Parietal lobe (tissue), 2 donors: Measurements from ENCODE around the gene CALN1. TPM values are rescaled to one million over a fixed set of nuclear protein-coding genes. Genes with fewer than 3 reads are reported as not detected.

Source experiments
- small RNA-seq: library from RNA; depleted of rRNA; stranded (forward); fragments of <200 nt; gene quantifications from one replicate; pipeline ENCODE3, GENCODE V24; 2014; ENCODE audit warnings: low replicate concordance
- total RNA-seq: library from RNA; depleted of rRNA; stranded (reverse); fragments of >200 nt; gene quantifications from one replicate; pipeline ENCODE4 v1.2.3, GENCODE V29; 2014

Gene CALN1
- 54.8 TPM for total RNA-seq

DNA sequence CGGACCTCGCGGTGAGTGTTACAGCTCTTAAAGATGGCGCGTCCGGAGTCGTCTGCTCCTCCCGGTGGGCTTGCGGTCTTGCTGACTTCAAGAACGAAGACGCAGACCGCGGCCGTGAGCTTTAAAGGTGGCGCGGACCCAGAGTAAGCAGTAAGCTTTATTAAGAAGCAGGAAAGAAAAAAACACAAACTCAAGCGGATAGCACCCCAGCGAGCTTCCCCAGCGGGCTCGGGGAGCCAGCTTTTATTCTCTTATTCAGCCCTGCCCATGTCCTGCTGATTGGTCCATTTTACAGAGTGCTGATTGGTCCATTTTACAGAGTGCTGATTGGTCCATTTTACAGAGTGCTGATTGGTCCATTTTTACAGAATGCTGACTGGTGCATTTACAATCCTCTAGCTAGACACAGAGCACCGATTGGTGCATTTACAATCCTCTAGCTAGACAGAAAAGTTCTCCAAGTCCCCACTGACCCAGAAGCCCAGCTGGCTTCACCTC lies at the start of gene CALN1:
TSS of gene CALN1 (minus strand) at position 218 of the 498 bp plus-strand sequence.

Small RNA genes lying within 50 kb of the gene (small RNA-seq; reads per million reads assigned to genes)
- gene AC005011.1 (not detected), gene RNA5SP232 (not detected)
